Cardiac fibroblast (primary cell): ENCODE data around the gene HSPH1.

Experiments used
- DNase-seq, 2 donors: peaks; one replicate each; pipeline versions ENCODE4 v3.0.0 to v3.0.0-alpha.2; 2010; ENCODE audit warnings: low read depth in 2 of 2
- H3K4me3 ChIP-seq, 2 donors: replicated peaks in 1 of 2; 1 replicate in 1 of 2; 2 replicates in 1 of 2; pipeline ENCODE4 v1.5.1; 2011; ENCODE audit warnings: low read depth in 2 of 2, low read length in 2 of 2, mild to moderate bottlenecking in 2 of 2, moderate library complexity in 1 of 2
- CTCF ChIP-seq: IDR thresholded peaks from one replicate; pipeline ENCODE4 v1.5.1; 2011; ENCODE audit warnings: low read depth, mild to moderate bottlenecking, low read length, inconsistent platforms

HSPH1 gene

GRCh38 chr13:31195616-31196015 lies 33.9 kb upstream of the HSPH1 start:
- no peak for DNase-seq
- no peak for TF ChIP-seq CTCF
- no peak overlapping the region for H3K4me3 ChIP-seq

- TF ChIP-seq CTCF = no peak
- no peak for DNase-seq
- no peak overlapping the region for H3K4me3 ChIP-seq
Measured at GRCh38 chr13:31192306-31192705, 30.6 kb upstream of the HSPH1 start.

- TF ChIP-seq CTCF = no peak
- no peak overlapping the region for H3K4me3 ChIP-seq
- no peak for DNase-seq
Measured at GRCh38 chr13:31191748-31192147, 30.0 kb upstream of the HSPH1 start.

- H3K4me3 ChIP-seq = no peak overlapping the region
- TF ChIP-seq CTCF = no peak
- DNase-seq = no peak
Measured at GRCh38 chr13:31184981-31185645, 23.4 kb upstream of the HSPH1 start.

GRCh38 chr13:31184451-31184850 lies 22.7 kb upstream of the HSPH1 start:
- no peak for DNase-seq
- H3K4me3 ChIP-seq = no peak overlapping the region
- TF ChIP-seq CTCF = no peak

GRCh38 chr13:31182987-31183386 lies 21.3 kb upstream of the HSPH1 start:
- TF ChIP-seq CTCF = no peak
- no peak overlapping the region for H3K4me3 ChIP-seq
- no peak for DNase-seq

- TF ChIP-seq CTCF = no peak
- no peak for DNase-seq
- H3K4me3 ChIP-seq = no peak overlapping the region
Measured at GRCh38 chr13:31179754-31180153, 18.1 kb upstream of the HSPH1 start.
